H1 (cell line): ENCODE results near the gene RBM4B. TPM values are rescaled to one million over a fixed set of nuclear protein-coding genes. Genes with fewer than 3 reads are reported as not detected.

Experiments
- POU5F1 ChIP-seq: IDR thresholded peaks from 2 replicates; pipeline ENCODE4 v1.6.1; 2011; ENCODE audit warnings: low read depth, mild to moderate bottlenecking, low read length, moderate library complexity
- polyA plus RNA-seq, 7 experiments: library from polyadenylated mRNA; depleted of rRNA in 3 of 7; stranded (reverse) in 5 of 7; unstranded in 2 of 7; fragments of >200 nt in 5 of 7; fragments of 200-250 nt in 2 of 7; gene quantifications; 1 replicate in 5 of 7; 2 replicates in 1 of 7; 4 replicates in 1 of 7; pipeline versions ENCODE4 v1.2.1 to v1.2.3, GENCODE V29; 2011 to 2013; ENCODE audit warnings: missing spikeins in 2 of 7, mixed read lengths in 2 of 7
- total RNA-seq: library from RNA; stranded (reverse); fragmentation: NEBNext Ultra II Directional; extraction: Animal tissue kit (Norgen Biotek cat#: 25700); gene quantifications from 2 replicates; pipeline ENCODE4 v1.2.1, GENCODE V29; 2021

RBM4B gene
- total and polyA plus RNA-seq, 2 of the 8 experiments (the other 6 are each of a cell fraction or from before 2014, with no cell fraction given): 27.5 to 30.5 TPM

- TF ChIP-seq POU5F1: no peak
Measured at GRCh38 chr11:66651016-66651415, 26.7 kb downstream of the RBM4B start (continued).
